A673 (cell line): ENCODE measurements around the gene EIF2AK3. TPM values are rescaled to one million over a fixed set of nuclear protein-coding genes. Genes with fewer than 3 reads are reported as not detected.

ENCODE experiments used
- BruUV-seq: library from RNA; stranded (reverse); fragments of 400-500 nt; replicated peaks from 2 replicates; lab custom pipeline; 2021; lab: Mats Ljungman, UMichigan
- CTCF ChIA-PET: fragments of 300-600 bp; sonication (Branson Sonifier 250); formaldehyde crosslinking; loops from one replicate; lab custom pipeline; 2022; ENCODE audit warnings: antibody characterized with exemption; lab: Charles Lee
- POLR2A ChIA-PET: fragments of 300-600 bp; sonication (Branson Sonifier 250); formaldehyde crosslinking; loops from one replicate; lab custom pipeline; 2022; ENCODE audit warnings: antibody characterized with exemption; ENCODE audit not compliant: low non-redundant PET; lab: Charles Lee
- DNase-seq: peaks from one replicate; pipeline ENCODE4 v3.0.0-alpha.2; 2015; ENCODE audit warnings: low spot score
- H3K27ac ChIP-seq: fragments of 200-600 bp; sonication (generic); 2 replicates; pipeline ENCODE4 v1.5.1; 2016; ENCODE audit warnings: mixed run types, low read depth, mild to moderate bottlenecking, mixed read lengths, antibody characterized with exemption, low read length; ENCODE audit not compliant: poor library complexity, severe bottlenecking
- H3K27me3 ChIP-seq: fragments of 200-600 bp; sonication (generic); replicated peaks from 2 replicates; pipeline ENCODE4 v1.6.1; 2017; ENCODE audit warnings: mixed run types, low read depth, mild to moderate bottlenecking, mixed read lengths, antibody characterized with exemption, low read length; ENCODE audit not compliant: insufficient read depth, poor library complexity
- H3K36me3 ChIP-seq: fragments of 200-600 bp; sonication (generic); 2 replicates; pipeline ENCODE4 v1.6.1; 2016; ENCODE audit warnings: mixed run types, mild to moderate bottlenecking, mixed read lengths, antibody characterized with exemption, low read length; ENCODE audit not compliant: insufficient read depth, poor library complexity, severe bottlenecking
- H3K4me1 ChIP-seq: fragments of 200-600 bp; sonication (generic); 2 replicates; pipeline ENCODE4 v1.6.1; 2017; ENCODE audit warnings: mixed run types, mild to moderate bottlenecking, mixed read lengths, antibody characterized with exemption, low read length; ENCODE audit not compliant: insufficient read depth, poor library complexity, severe bottlenecking
- H3K4me3 ChIP-seq: fragments of 200-600 bp; sonication (generic); 2 replicates; pipeline ENCODE4 v1.5.1; 2016; ENCODE audit warnings: low read depth, mixed run types, mild to moderate bottlenecking, mixed read lengths, low read length; ENCODE audit not compliant: poor library complexity, severe bottlenecking
- H3K9me3 ChIP-seq: fragments of 200-600 bp; sonication (generic); 2 replicates; pipeline ENCODE4 v1.6.1; 2016; ENCODE audit warnings: mixed run types, low read depth, mild to moderate bottlenecking, mixed read lengths, antibody characterized with exemption, low read length; ENCODE audit not compliant: poor library complexity, severe bottlenecking
- EZH2 ChIP-seq: fragments of 200-600 bp; sonication (generic); IDR thresholded peaks from 2 replicates; pipeline ENCODE4 v1.6.1; 2017; ENCODE audit warnings: borderline replicate concordance, low read depth, mild to moderate bottlenecking, mixed read lengths, antibody characterized with exemption, low read length; ENCODE audit not compliant: poor library complexity, severe bottlenecking
- intact Hi-C: fragments of 100-400 bp; cut with micrococcal nuclease; formaldehyde crosslinking; loops from one replicate; pipeline ENCODE4 v1.10.0; 2022; ENCODE audit not compliant: unreplicated experiment
- total RNA-seq: library from RNA; stranded (reverse); gene quantifications from 2 replicates; pipeline ENCODE4 v1.2.3, GENCODE V29; 2021
- TF ChIP-seq, protein P1 (sequence below): fragments of 300-800, 200-600 bp; sonication (generic); conservative IDR thresholded peaks from 2 replicates; pipeline ENCODE4 v1.5.1; 2017; ENCODE audit warnings: low read depth, mild to moderate bottlenecking, antibody characterized with exemption, low read length, moderate library complexity, mixed read lengths

EIF2AK3 gene
- total RNA-seq, 1 experiment from 2014 or later = 5.1 TPM

DNA sequence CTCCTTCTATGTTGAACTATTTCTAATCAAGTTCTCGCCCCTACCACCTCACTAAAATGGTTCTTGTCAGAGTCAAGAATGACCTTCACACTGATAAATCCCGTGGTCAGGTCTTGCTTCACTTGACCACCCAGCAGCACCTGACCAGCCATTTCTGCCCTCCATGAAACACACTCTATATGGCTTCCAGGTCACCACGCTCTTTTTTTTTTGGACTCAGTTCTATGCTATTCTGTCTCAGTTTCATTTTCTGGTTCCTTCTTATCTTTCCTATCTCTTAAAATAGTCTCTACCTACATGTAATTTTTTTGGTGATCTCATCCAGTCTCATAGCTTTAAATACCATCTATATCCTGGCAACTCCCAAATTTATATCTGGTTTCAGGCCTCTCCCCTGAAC is 11.4 kb downstream of the EIF2AK3 start:
- POLR2A ChIA-PET = no interaction called here
- Histone ChIP-seq H3K4me1 (no peaks in the 10 kb centered on the region), H3K27me3 (no peaks in the 10 kb centered on the region), H3K27ac (no peak overlapping the region), H3K9me3 (no peaks in the 10 kb centered on the region), H3K36me3 (no peaks in the 10 kb centered on the region), H3K4me3 (no peak overlapping the region)
- no peak for DNase-seq
- intact Hi-C loops = no loop called here
- CTCF ChIA-PET = no interaction called here
- no peak for TF ChIP-seq EZH2
- TF ChIP-seq, protein P1, sequence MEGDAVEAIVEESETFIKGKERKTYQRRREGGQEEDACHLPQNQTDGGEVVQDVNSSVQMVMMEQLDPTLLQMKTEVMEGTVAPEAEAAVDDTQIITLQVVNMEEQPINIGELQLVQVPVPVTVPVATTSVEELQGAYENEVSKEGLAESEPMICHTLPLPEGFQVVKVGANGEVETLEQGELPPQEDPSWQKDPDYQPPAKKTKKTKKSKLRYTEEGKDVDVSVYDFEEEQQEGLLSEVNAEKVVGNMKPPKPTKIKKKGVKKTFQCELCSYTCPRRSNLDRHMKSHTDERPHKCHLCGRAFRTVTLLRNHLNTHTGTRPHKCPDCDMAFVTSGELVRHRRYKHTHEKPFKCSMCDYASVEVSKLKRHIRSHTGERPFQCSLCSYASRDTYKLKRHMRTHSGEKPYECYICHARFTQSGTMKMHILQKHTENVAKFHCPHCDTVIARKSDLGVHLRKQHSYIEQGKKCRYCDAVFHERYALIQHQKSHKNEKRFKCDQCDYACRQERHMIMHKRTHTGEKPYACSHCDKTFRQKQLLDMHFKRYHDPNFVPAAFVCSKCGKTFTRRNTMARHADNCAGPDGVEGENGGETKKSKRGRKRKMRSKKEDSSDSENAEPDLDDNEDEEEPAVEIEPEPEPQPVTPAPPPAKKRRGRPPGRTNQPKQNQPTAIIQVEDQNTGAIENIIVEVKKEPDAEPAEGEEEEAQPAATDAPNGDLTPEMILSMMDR = no peak
- BruUV-seq = no TSS peak

DNA sequence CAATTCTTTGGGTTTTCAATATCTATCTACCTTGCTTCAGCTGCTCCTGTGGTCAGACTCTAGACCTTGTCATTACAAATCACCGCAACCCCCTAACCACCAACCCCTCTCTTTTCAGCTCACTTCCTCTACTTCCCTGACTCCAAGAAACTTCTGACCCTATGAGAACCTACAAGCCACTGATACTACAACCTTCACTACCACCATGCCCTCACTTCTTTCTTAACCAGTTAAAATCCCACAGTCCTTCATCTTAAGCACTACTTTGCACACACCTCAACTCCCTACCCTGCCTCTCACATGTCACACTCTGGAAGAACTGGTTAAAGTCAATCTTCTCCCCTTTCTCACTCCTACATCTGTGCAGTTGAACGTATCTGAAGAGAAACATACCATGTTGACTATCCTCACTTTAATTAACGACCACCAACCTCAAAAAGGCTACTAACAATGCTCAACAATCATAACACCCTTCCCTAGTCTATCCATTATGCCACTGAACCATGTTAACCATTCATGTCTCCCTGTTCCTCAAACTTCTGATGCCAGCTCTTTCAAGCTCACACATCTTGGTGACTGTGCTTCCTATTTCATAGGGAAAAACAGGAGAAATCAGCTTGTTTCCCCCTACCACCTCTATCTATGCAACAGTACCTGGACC is 12.6 kb downstream of the EIF2AK3 start:
- BruUV-seq = no TSS peak
- POLR2A ChIA-PET = no interaction called here
- intact Hi-C loops = no loop called here
- DNase-seq = no peak
- no peak overlapping the region for H3K4me3 ChIP-seq
- H3K27ac ChIP-seq = no peak overlapping the region
- H3K27me3 ChIP-seq = no peaks in the 10 kb centered on the region
- no peaks in the 10 kb centered on the region for H3K4me1 ChIP-seq
- CTCF ChIA-PET = no interaction called here
- no peaks in the 10 kb centered on the region for H3K36me3 ChIP-seq
- H3K9me3 ChIP-seq = no peaks in the 10 kb centered on the region
- TF ChIP-seq EZH2 = no peak
- TF ChIP-seq, protein P1 = no peak

DNA sequence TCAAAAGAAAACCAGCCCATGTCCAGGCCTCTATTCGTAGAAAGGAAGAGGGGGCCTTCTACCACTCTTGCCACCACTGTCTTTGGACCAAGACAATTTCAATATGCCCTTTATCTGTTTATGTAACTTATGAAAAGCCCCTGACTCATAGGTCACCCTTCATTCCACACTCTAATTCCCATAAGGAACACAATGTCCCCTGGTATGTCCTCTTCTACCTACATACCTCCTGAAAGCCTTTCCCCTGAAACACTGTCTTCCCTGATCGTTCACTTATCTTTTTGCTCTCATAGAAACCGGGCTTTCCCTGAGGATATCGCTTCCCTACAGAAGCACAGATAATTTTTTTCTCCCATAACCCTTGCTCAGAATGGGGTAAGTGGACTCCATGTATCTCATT is 13.3 kb downstream of the EIF2AK3 start:
- no peaks in the 10 kb centered on the region for H3K36me3 ChIP-seq
- no peak for DNase-seq
- no peak overlapping the region for H3K27ac ChIP-seq
- intact Hi-C loops = no loop called here
- no peaks in the 10 kb centered on the region for H3K9me3 ChIP-seq
- POLR2A ChIA-PET = no interaction called here
- CTCF ChIA-PET = no interaction called here
- no peaks in the 10 kb centered on the region for H3K27me3 ChIP-seq
- no peaks in the 10 kb centered on the region for H3K4me1 ChIP-seq
- no peak for TF ChIP-seq EZH2
- TF ChIP-seq, protein P1 = no peak
- no peak overlapping the region for H3K4me3 ChIP-seq
- BruUV-seq = no TSS peak
